Brain microvascular endothelial cell (primary cell): Measurements from ENCODE around the gene NFATC1.

Experiments
- DNase-seq: peaks from one replicate; pipeline ENCODE4 v3.0.0-alpha.2; 2020
- H3K27ac ChIP-seq: fragments of 250-450 bp; sonication (Bioruptor Pico); 2 replicates; pipeline ENCODE4 v1.5.1; 2020; ENCODE audit warnings: mild to moderate bottlenecking, moderate library complexity
- H3K27me3 ChIP-seq: fragments of 250-450 bp; sonication (Bioruptor Pico); replicated peaks from 2 replicates; pipeline ENCODE4 v1.5.1; 2020; ENCODE audit warnings: mild to moderate bottlenecking
- H3K36me3 ChIP-seq: fragments of 250-450 bp; sonication (Bioruptor Pico); replicated peaks from 2 replicates; pipeline ENCODE4 v1.5.1; 2020; ENCODE audit warnings: mild to moderate bottlenecking
- H3K4me3 ChIP-seq: 2 replicates; pipeline ENCODE4 v1.5.1; 2011; ENCODE audit warnings: low read depth, mild to moderate bottlenecking, control low read depth, low read length, moderate library complexity
- in situ Hi-C: cut with HindIII; loops from 2 replicates; pipeline ENCODE4 v1.10.0; 2017; ENCODE audit warnings: low sequenced_read_pairs, low pct_ligation_motif_present
- TF ChIP-seq, protein P1 (sequence below): IDR thresholded peaks from 2 replicates; pipeline ENCODE4 v1.5.1; 2011; ENCODE audit warnings: low read depth, mild to moderate bottlenecking, moderate library complexity, low read length, control low read depth, inconsistent platforms; ENCODE audit errors: missing control alignments

Gene NFATC1

DNA sequence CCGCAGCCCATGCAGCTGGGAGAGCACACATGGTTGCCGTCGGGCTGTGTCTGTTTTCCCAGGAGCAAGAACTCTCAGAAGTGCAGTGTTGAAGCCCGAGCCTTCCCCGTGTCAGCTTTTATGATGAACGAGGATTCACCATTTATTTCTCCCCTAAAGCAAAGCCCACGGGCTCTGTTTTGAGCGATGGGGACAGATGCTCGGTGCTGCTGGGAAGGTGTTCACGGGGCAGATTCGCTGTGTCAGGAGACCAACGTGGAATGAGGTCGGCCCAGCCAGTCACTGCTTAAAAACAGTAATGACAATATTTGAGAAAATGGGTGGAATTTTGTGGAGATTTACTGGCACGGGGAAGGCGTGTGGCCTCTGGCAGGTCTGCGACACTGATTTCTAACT is 43.9 kb downstream of the NFATC1 start:
- Histone ChIP-seq H3K36me3 (no peaks in the 10 kb centered on the region), H3K4me3 (no peak overlapping the region), H3K27me3 (peaks cover 2% of the 10 kb centered on the region), H3K27ac (no peak overlapping the region)
- no peak for DNase-seq
- TF ChIP-seq, protein P1, sequence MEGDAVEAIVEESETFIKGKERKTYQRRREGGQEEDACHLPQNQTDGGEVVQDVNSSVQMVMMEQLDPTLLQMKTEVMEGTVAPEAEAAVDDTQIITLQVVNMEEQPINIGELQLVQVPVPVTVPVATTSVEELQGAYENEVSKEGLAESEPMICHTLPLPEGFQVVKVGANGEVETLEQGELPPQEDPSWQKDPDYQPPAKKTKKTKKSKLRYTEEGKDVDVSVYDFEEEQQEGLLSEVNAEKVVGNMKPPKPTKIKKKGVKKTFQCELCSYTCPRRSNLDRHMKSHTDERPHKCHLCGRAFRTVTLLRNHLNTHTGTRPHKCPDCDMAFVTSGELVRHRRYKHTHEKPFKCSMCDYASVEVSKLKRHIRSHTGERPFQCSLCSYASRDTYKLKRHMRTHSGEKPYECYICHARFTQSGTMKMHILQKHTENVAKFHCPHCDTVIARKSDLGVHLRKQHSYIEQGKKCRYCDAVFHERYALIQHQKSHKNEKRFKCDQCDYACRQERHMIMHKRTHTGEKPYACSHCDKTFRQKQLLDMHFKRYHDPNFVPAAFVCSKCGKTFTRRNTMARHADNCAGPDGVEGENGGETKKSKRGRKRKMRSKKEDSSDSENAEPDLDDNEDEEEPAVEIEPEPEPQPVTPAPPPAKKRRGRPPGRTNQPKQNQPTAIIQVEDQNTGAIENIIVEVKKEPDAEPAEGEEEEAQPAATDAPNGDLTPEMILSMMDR: no peak
- in situ Hi-C loops: no loop called here

DNA sequence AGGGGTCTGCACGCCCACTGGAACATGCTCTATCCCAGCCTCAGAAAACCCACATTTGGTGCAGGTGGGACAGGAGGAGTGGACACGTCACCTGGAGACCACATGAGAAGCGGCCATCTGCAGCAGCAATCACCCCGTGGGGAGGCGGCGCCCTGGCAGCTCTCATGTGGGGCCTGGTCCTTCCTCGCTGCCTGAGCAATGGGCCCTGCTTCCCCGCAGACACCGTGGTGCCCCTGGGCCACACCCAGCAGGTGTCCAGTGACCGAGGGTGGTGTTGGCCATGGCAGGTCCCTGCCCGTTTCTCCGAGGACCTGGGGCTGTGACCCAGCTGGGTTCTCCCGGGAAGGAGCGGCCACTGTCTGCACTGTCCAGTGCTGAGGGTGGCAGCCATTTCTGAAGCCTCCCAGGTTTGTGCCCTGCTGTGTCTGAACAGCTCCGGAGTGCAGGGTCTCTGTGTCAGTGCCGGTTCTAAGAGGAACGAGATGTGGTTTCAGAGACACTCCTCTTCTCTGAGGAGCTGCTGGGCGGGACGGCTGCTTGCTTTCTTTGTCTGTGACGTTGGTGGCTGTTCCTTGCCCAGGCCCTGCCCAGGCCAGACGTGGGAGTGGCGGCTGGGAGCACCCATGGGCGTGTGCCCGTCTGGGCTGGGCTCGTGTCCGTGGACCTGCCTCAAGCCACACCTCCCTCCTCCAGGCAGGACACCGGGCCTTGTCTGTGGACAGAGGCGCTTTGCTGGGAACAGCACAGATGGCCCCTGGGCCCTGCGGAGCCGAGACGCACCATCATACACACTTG is 44.8 kb downstream of the NFATC1 start:
- DNase-seq: no peak
- Histone ChIP-seq H3K27me3 (peaks cover 2% of the 10 kb centered on the region), H3K4me3 (no peak overlapping the region), H3K36me3 (no peaks in the 10 kb centered on the region), H3K27ac (no peak overlapping the region)
- in situ Hi-C loops: no loop called here
- TF ChIP-seq, protein P1: no peak

DNA sequence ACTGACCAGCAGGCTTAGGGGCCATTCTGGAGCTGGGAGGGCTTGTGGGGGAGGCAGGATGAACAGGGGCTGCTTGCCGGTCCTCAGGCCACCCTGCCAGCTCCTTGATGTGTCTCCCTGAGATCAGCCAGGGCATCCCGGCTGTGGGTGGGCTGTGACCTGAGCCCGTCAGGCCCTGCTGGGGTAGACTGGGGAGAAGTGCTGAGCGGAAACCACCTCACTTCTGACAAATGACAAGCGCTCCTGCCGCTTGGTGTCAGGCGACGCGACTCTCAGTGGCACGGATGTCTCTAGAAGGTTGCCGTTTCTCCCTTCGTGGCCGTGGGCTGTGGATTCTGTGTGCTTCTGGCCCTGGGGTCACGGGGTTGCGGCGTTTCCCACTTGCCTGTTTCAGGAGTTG is 45.7 kb downstream of the NFATC1 start:
- no peak overlapping the region for H3K27ac ChIP-seq
- TF ChIP-seq, protein P1: no peak
- no peaks in the 10 kb centered on the region for H3K27me3 ChIP-seq
- in situ Hi-C loops: no loop called here
- no peak overlapping the region for H3K4me3 ChIP-seq
- H3K36me3 ChIP-seq: no peaks in the 10 kb centered on the region
- no peak for DNase-seq

DNA sequence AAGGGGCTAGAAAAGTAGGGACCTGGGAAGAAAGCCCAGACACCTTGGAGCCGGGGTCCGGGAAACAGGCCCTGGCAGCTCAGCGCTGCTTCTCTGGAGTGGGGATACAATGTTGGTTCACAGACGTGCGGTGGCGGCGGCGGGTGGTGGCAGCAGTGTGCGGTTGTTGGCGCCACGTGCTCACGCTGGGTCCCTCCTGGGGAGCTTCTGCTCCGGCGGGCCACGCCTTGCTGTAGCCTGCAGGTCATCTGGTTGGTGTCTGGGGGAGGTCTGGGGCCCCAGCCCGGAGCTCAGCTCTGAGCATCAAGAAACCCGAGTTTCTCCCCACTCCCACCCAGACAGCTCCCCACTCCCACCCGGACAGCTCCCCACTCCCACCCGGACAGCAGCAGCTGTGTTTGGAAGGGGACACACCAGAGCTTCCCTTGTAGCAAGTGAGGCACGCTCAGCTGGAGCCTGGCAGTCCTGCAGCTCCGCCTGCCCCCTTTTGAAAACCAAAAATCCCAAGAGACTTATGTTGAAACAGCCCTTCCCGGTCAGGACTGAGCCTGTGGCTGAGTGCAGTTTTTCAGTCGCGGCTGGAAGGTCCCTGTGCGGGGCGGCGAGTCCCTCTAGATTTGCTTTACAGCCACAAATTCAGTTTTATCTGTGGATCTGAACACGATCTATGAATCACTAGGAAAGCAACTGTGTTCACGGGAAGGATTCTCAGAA is 46.9 kb downstream of the NFATC1 start:
- TF ChIP-seq, protein P1: no peak
- Histone ChIP-seq H3K27ac (no peak overlapping the region), H3K27me3 (no peaks in the 10 kb centered on the region), H3K4me3 (no peak overlapping the region), H3K36me3 (no peaks in the 10 kb centered on the region)
- in situ Hi-C loops: no loop called here
- DNase-seq: no peak

DNA sequence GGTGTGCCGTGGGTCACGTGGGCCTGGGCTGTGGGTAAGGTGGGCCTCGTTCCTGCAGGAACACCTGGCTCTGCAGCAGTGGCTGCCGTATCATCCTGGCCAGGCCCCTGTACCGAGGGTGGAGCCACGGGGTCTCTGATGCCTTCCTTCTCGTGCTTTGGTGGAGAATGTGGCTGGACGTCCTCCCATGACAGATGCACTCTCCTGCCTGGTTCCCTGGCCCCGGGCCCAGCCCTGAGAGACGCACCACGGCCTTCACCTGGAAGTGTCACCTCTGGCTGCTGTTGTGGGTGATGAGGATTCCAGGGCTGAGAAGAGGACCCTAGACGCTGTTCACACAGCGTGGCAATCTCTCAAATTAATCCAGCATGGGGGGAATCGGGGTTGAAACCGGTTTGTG is 49.5 kb downstream of the NFATC1 start:
- no peaks in the 10 kb centered on the region for H3K36me3 ChIP-seq
- no peak overlapping the region for H3K4me3 ChIP-seq

More for the DNA sequence above, 49.5 kb downstream of the NFATC1 start:
- TF ChIP-seq, protein P1: no peak
- DNase-seq: no peak
- Histone ChIP-seq H3K27me3 (no peaks in the 10 kb centered on the region), H3K27ac (no peak overlapping the region)
- in situ Hi-C loops: no loop called here
